HG03460 (cell line): ENCODE data around the gene NF1.
"Not testable (repeated sequence)": the region's sequence is repeated elsewhere in the genome, so short reads cannot be mapped to it uniquely, and the experiment has no call there.

Experiments used
- ATAC-seq: cut with Tn5 transposase; IDR thresholded peaks from one replicate; pipeline ENCODE4 v1.9.1; 2021; ENCODE audit not compliant: unreplicated experiment

The NF1 gene

GRCh38 chr17:31176143-31176542 is 81.4 kb downstream of the NF1 start:
- ATAC-seq = not testable (repeated sequence)

DNA sequence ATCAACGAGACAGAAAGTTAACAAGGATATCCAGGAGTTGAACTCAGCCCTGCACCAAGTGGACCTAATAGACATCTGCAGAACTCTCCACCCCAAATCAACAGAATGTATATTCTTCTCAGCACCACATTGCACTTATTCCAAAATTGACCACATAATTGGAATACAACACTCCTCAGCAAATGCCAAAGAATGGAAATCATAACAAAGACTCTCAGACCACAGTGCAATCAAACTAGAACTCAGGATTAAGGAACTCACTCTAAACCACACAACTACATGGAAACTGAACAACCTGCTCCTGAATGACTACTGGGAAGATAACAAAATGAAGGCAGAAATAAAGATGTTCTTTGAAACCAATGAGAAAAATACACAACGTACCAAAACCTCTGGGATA is 84.2 kb downstream of the NF1 start:
- not testable (repeated sequence) for ATAC-seq

GRCh38 chr17:31195305-31195704 is 100.5 kb downstream of the NF1 start:
- no peak for ATAC-seq

DNA sequence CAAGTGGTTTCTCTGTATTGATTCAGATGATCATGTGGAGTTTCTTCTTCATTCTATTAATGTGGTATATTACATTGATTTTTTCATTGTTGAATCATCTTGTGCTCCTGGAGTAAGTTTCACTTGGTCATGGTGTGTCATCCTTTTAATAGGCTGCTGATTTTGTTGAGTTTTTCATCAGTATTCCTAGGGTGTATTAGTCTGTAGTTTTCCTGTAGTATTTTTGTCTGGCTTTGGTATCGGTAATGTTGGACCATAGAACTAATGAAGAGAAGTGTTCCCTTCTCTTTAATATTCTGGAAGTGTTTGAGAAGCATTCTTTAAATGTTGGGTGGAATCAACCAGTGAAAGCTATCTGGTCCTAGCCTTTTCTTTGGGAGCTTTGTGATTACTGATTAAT is 103.2 kb downstream of the NF1 start:
- ATAC-seq = no peak

- ATAC-seq = not testable (repeated sequence)
Measured at GRCh38 chr17:31198666-31199065, 103.9 kb downstream of the NF1 start.

DNA sequence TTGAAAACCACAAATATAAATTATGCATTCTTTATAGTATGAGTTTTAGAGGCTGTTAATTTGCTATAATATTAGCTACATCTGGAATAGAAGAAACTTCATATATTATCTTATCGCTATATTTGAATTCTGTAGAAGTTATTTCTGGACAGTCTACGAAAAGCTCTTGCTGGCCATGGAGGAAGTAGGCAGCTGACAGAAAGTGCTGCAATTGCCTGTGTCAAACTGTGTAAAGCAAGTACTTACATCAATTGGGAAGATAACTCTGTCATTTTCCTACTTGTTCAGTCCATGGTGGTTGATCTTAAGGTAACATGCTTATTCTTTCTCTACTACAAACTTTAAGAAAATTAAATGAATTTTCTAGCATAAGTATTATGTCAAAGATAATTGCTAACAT is 105.5 kb downstream of the NF1 start:
- no peak for ATAC-seq

- no peak for ATAC-seq
Measured at GRCh38 chr17:31202968-31203367, 108.2 kb downstream of the NF1 start.

DNA sequence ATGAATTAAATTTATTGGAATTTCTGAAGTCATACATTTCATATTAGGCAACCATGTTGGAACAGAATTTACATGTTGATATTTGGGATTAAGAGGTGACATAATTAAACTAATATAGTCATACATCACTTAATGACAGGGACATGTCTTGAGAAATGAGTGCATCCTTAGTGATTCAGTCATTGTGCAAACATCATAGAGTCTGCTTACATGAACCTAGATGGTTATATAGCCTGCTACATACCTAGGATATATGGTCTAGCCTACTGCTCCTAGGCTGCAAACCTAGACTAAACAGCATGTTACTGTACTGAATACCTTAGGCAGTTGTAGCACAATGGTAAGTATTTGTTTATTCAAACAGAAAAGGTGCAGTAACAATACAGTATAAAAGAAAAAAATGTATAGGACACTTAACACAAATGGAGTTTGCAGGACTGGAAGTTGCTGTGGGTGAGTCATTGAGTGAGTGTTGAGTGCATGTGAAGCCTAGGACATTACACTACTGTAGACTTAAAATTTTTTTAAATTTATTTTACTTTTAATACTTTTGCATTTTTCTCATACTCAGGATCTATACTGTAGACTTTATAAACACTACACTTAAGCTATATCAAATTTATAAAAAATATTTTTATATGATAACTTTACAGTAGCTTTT is 116.7 kb downstream of the NF1 start:
- no peak for ATAC-seq

- ATAC-seq = no peak
Measured at GRCh38 chr17:31216031-31216751, 121.4 kb downstream of the NF1 start.

GRCh38 chr17:31224366-31224765 is 129.6 kb downstream of the NF1 start:
- ATAC-seq = no peak

DNA sequence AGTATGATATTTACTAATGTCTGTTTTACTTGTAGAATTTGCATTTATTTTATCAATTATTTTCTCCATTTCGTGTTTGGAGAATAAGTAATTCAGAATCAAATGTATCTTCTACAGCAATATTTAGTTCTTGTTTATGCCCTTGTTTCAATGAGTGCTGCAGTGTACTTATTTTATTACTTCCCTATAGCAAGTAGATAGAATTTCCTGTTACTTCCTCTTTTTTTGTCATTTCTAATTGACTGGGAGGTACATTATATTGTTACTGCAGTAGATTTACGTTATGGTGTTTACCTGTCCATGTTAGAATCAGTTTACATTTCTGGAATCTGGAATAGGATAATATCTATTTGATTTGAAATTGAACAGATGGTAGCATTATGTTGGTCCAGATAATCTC is 131.1 kb downstream of the NF1 start:
- no peak for ATAC-seq

DNA sequence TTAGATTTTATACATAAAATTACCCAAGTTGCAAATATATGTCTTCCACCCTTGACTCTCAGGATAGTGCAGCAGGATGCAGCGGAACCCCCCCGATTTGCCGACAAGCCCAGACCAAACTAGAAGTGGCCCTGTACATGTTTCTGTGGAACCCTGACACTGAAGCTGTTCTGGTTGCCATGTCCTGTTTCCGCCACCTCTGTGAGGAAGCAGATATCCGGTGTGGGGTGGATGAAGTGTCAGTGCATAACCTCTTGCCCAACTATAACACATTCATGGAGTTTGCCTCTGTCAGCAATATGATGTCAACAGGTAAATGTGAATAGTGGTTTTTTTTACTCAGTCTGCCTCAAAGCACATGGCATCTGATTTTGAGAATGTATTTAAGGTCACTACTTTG is 131.6 kb downstream of the NF1 start:
- ATAC-seq = no peak

DNA sequence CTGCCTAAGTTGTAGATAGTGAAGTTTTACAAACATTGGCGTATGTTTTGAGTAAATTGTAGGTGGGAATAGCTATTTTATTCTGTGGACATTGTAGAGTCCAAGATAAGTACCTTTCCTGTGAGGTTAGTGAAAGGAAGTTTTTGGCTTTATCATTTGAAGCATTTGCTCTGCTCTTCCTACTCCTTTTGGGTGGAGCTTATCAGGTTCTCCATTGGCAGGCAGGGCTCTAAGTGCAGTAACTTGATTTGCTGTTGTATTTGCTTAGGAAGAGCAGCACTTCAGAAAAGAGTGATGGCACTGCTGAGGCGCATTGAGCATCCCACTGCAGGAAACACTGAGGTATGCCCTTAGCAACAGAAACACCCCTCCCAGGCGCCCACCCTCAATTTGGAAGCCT is 132.2 kb downstream of the NF1 start:
- no peak for ATAC-seq

- ATAC-seq = no peak
Measured at GRCh38 chr17:31231852-31232251, 137.1 kb downstream of the NF1 start.

DNA sequence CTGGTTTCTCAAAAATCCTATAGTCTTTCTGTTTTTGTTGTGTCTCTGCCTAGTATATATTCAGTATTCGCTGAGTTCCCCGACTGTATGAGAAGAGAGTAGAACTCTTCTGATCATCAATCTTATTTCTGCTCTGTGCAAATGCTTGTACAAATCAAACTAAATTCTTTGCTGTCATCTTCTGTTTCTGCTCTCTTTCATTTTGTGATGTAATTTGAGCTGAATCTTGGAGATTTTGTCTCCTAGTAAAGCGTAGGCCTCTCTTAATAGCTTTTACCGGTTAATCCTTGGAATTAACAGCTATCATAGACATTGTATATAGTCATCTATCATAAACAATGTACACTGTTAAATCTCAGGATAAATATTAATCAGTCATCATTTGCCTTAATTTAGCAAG is 140.3 kb downstream of the NF1 start:
- no peak for ATAC-seq

GRCh38 chr17:31236137-31236536 is 141.4 kb downstream of the NF1 start:
- no peak for ATAC-seq

- no peak for ATAC-seq
Measured at GRCh38 chr17:31236712-31237111, 141.9 kb downstream of the NF1 start.

DNA sequence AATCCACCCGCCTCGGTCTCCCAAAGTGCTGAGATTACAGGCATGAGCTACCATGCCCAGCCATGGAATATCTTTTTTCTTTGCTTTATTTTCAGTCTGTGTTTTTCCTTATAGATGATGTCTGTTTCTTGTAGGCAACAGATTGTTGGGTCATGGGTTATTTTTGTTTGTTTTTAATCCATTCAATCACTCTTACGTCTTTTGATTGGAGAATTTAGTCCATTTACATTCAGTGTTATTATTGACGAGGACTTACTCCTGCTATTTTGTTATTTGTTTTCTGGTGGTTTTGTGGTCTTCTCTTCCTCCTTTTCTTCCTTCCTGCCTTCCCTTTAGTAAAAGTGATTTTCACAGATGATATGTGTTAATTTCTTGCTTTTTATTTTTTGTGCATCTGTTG is 146.3 kb downstream of the NF1 start:
- no peak for ATAC-seq

DNA sequence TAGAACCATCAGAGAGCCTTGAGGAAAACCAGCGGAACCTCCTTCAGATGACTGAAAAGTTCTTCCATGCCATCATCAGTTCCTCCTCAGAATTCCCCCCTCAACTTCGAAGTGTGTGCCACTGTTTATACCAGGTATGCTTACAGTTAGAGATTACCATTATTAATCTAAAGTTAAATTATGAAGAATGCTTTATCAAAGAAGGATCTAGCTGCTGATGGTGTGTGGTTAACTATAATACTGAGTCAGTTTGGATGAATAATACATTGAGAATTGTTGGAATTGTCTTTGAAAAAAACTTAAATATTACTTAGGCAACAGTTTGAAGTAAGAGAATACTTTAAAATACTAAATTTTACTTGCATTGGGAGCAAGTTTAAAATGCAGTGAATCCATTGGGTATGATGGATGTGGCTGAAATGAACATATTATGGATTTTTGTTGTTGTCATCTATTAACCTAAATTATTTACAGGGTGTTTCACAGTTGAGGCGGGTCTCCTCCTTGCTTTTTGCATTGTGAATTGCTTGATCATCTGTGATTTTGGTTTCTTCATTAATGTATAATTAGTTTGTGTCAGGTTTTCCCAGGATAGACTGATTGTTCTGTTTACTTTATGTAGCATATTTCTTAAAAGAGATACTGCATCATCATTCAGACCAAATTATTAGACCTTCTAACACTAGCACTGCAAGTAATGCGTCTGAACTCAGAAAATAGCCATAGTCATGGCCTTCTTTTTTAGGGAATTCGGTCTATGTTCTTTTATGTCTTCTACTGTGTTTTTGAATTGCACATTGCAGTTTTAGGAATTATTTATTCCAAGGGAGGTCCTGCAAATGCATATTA is 154.4 kb downstream of the NF1 start:
- ATAC-seq = no peak

DNA sequence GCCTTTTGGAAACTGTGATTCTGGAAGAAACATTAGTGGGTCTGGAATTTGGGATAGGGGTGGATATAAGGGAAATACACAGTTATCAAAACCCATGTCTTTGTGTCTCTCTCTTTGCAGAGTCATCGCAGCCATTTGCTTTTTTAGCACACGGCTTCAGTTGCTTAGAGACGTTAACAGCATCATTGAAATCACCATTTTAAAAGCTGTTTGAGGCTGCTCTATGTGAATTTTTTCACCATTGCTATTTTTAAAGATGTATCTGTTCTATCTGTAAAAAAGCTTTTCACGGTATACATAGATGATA is 155.0 kb downstream of the NF1 start:
- no peak for ATAC-seq

DNA sequence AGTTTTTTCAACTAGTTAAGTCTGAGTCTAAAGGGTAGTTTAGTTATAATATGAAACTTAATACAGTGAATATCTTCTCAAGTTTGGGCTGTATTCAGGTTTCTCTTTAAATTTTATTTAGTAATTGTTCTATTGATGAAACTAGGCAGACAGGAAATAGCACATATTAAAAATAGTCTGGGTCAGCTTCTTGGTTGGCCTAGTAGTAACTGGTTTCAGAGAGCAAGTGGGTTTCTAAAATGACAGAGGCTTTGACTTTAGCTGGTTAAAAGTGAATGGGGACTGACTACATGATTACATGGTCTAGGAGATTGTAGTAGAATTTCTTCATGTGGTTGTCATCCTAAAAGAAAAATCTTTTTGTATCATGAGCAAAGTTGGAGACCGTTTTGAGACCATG is 155.5 kb downstream of the NF1 start:
- ATAC-seq = no peak
